SU-DHL-6 (cell line): ENCODE measurements around the gene LIX1.

Experiments
- H2AFZ ChIP-seq: fragments of 200-600 bp; sonication (generic); 2 replicates; pipeline ENCODE4 v1.6.1; 2014; ENCODE audit warnings: low read depth, mild to moderate bottlenecking, moderate library complexity, mixed read lengths, antibody characterized with exemption, low read length; ENCODE audit not compliant: severe bottlenecking
- H3F3A ChIP-seq: fragments of 200-600 bp; shearing (Covaris generic); 2 replicates; pipeline ENCODE4 v1.6.0; 2016; ENCODE audit warnings: antibody characterized with exemption, mild to moderate bottlenecking; ENCODE audit not compliant: insufficient read depth
- H3K27ac ChIP-seq: fragments of 200-600 bp; sonication (generic); 2 replicates; pipeline ENCODE4 v1.5.1; 2016; ENCODE audit warnings: low read depth, mild to moderate bottlenecking, low read length, moderate library complexity, mixed read lengths
- H3K27me3 ChIP-seq: fragments of 200-600 bp; sonication (generic), shearing (Covaris generic); 2 replicates; pipeline ENCODE4 v1.6.0; 2014; ENCODE audit warnings: mild to moderate bottlenecking, low read length
- H3K36me3 ChIP-seq: fragments of 200-600 bp; sonication (generic); 2 replicates; pipeline ENCODE4 v1.6.1; 2014; ENCODE audit warnings: mild to moderate bottlenecking, low read length, mixed read lengths
- H3K4me2 ChIP-seq: fragments of 300-600, 200-600 bp; shearing (Covaris generic), sonication (generic); 2 replicates; pipeline ENCODE4 v1.6.0; 2014; ENCODE audit warnings: low read length, low read depth, mild to moderate bottlenecking; ENCODE audit not compliant: poor library complexity, severe bottlenecking
- H3K4me3 ChIP-seq: fragments of 200-600 bp; sonication (generic); 2 replicates; pipeline ENCODE4 v1.5.1; 2014; ENCODE audit warnings: antibody characterized with exemption, low read length, mild to moderate bottlenecking, mixed read lengths; ENCODE audit not compliant: insufficient read depth, poor library complexity, severe bottlenecking
- H3K79me2 ChIP-seq: fragments of 200-600 bp; sonication (generic); 2 replicates; pipeline ENCODE4 v1.6.1; 2014; ENCODE audit warnings: mild to moderate bottlenecking, low read length, moderate library complexity; ENCODE audit not compliant: insufficient read depth
- H3K9ac ChIP-seq: fragments of 200-600 bp; sonication (generic); 2 replicates; pipeline ENCODE4 v1.7.0; 2014; ENCODE audit warnings: mild to moderate bottlenecking, low read length
- H3K9me2 ChIP-seq: fragments of 200-600 bp; sonication (generic); replicated peaks from 2 replicates; pipeline ENCODE4 v1.6.1; 2014; ENCODE audit warnings: low read length; ENCODE audit not compliant: insufficient read depth
- H3K9me3 ChIP-seq: fragments of 200-600 bp; sonication (generic); 2 replicates; pipeline ENCODE4 v1.6.1; 2014; ENCODE audit warnings: low read length, mixed read lengths; ENCODE audit not compliant: insufficient read depth
- H4K20me1 ChIP-seq: fragments of 200-600 bp; sonication (generic); 2 replicates; pipeline ENCODE4 v1.6.1; 2014; ENCODE audit warnings: low read depth, mild to moderate bottlenecking, antibody characterized with exemption, low read length, moderate library complexity, mixed read lengths
- EZH2phosphoT487 ChIP-seq: fragments of 200-600 bp; sonication (generic), shearing (Covaris generic); conservative IDR thresholded peaks from 2 replicates; pipeline ENCODE4 v1.6.1; 2018; ENCODE audit warnings: mild to moderate bottlenecking, antibody characterized with exemption, low read length, moderate library complexity, mixed read lengths
- TF ChIP-seq, protein P1 (sequence below): fragments of 200-600 bp; sonication (generic); IDR thresholded peaks from one replicate; pipeline ENCODE4 v1.5.1; 2017; ENCODE audit warnings: antibody characterized with exemption, mild to moderate bottlenecking, low read length, moderate library complexity; ENCODE audit not compliant: insufficient read depth, poor library complexity, severe bottlenecking

Gene LIX1

DNA sequence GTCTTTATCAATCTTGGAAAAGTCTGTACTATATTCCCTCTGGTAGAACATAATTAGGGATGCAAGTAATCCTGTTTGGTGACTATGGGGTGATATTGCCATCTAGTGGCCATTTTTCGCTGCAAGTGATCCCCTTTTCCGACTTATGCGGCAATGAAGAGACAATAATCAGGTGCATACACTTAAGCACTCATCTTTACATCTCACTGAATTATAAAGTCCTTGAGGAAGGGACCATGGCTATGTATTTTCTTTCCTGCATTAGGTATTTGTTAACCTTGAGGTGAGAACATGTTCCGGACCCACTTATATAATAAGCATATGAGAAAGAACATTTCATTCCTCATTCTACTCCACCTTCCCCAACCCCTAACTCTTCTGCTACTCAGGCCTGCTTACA is 19.6 kb upstream of the LIX1 start:
- Histone ChIP-seq H3F3A (peaks cover 16% of the 10 kb centered on the region; the same call in 1 of the 2 replicates), H3K27me3 (no peaks in the 10 kb centered on the region), H3K9me3 (no peaks in the 10 kb centered on the region), H3K4me2 (no peak overlapping the region), H3K9me2 (no peaks in the 10 kb centered on the region), H3K79me2 (no peaks in the 10 kb centered on the region), H4K20me1 (no peaks in the 10 kb centered on the region), H3K27ac (no peak overlapping the region), H3K4me3 (no peak overlapping the region), H3K36me3 (peaks cover 21% of the 10 kb centered on the region), H2AFZ (no peak overlapping the region), H3K9ac (no peak overlapping the region)
- TF ChIP-seq EZH2phosphoT487: no peak
- TF ChIP-seq, protein P1, sequence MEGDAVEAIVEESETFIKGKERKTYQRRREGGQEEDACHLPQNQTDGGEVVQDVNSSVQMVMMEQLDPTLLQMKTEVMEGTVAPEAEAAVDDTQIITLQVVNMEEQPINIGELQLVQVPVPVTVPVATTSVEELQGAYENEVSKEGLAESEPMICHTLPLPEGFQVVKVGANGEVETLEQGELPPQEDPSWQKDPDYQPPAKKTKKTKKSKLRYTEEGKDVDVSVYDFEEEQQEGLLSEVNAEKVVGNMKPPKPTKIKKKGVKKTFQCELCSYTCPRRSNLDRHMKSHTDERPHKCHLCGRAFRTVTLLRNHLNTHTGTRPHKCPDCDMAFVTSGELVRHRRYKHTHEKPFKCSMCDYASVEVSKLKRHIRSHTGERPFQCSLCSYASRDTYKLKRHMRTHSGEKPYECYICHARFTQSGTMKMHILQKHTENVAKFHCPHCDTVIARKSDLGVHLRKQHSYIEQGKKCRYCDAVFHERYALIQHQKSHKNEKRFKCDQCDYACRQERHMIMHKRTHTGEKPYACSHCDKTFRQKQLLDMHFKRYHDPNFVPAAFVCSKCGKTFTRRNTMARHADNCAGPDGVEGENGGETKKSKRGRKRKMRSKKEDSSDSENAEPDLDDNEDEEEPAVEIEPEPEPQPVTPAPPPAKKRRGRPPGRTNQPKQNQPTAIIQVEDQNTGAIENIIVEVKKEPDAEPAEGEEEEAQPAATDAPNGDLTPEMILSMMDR: peak; percentile 96

DNA sequence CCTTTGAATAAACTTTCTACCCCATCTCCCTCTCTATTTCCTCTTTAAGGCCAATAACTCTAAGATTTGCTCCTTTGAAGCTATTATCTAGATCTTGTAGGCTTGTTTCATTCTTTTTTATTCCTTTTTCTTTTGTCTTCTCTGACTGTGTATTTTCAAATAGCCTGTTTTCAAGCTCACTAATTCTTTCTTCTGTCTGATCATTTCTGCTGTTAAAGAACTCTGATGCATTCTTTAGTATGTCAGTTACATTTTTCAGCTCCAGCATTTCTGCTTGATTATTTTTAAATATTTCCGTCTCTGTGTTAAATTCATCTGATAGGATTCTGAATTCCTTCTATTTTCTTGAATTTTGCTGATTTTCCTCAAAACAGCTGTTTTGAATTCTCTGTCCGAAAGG is 15.3 kb upstream of the LIX1 start:
- Histone ChIP-seq H3K36me3 (peaks cover 15% of the 10 kb centered on the region), H3K9ac (no peak overlapping the region), H3F3A (0 out of 2 replicates have a peak, but pooled peaks cover under 1% of the 10 kb centered on the region), H2AFZ (no peak overlapping the region), H3K27ac (no peak overlapping the region), H3K79me2 (no peaks in the 10 kb centered on the region), H3K4me3 (no peak overlapping the region), H3K9me3 (no peaks in the 10 kb centered on the region), H3K4me2 (no peak overlapping the region), H3K27me3 (no peaks in the 10 kb centered on the region), H4K20me1 (no peaks in the 10 kb centered on the region), H3K9me2 (no peaks in the 10 kb centered on the region)
- TF ChIP-seq, protein P1: no peak
- no peak for TF ChIP-seq EZH2phosphoT487

DNA sequence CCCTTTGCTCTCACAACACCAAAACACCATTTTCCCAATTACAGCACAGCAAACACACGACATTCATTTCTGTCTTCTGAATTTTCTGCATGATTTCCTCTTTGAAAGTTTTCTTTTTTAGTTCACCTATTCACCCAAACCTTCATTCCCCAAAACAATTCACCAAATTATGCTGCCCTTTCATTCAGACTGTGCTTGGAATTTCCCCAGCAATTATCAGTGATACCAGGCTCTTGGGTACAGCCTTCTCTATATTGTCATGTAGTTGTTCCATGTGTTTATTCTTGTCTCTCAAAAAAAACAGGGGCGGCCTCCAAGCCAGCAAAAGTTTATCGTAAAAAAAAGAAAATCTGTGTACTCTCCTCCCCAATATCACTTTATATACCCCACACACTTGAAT is 9.0 kb upstream of the LIX1 start:
- Histone ChIP-seq H3K79me2 (no peaks in the 10 kb centered on the region), H3K9me3 (no peaks in the 10 kb centered on the region), H3K9me2 (no peaks in the 10 kb centered on the region), H3F3A (no peaks in the 10 kb centered on the region), H3K27me3 (no peaks in the 10 kb centered on the region), H3K27ac (no peak overlapping the region), H4K20me1 (no peaks in the 10 kb centered on the region), H3K9ac (no peak overlapping the region), H3K4me3 (no peak overlapping the region), H3K36me3 (no peaks in the 10 kb centered on the region), H3K4me2 (no peak overlapping the region), H2AFZ (no peak overlapping the region)
- TF ChIP-seq EZH2phosphoT487: no peak
- TF ChIP-seq, protein P1: no peak

DNA sequence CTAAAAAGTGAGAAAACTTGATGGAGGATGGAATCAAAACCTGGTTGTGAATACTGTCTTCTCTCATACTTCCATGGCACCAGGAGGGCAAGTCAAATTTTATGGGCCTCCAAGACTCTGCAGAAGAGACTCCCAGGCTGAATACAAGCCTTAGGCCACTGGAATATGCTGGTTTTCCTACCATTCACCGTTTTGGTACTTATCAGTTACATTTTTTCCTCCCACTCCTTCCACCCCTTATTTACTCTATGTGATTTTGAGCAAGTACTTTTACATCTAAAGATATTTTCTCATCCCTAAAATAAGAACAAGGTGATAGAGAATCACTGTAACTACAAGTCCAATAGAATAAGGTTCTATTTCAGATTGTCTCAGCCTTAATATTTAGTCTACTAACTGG is 8.0 kb upstream of the LIX1 start:
- TF ChIP-seq, protein P1: no peak
- no peak for TF ChIP-seq EZH2phosphoT487
- Histone ChIP-seq H3K79me2 (no peaks in the 10 kb centered on the region), H3K9me2 (no peaks in the 10 kb centered on the region), H2AFZ (no peak overlapping the region), H3K4me3 (no peak overlapping the region), H3F3A (no peaks in the 10 kb centered on the region), H4K20me1 (no peaks in the 10 kb centered on the region), H3K27me3 (no peaks in the 10 kb centered on the region), H3K9ac (no peak overlapping the region), H3K27ac (no peak overlapping the region), H3K9me3 (no peaks in the 10 kb centered on the region), H3K4me2 (no peak overlapping the region), H3K36me3 (no peaks in the 10 kb centered on the region)
